HG02970 (cell line): Measurements from ENCODE around the gene DNAJA3.

Source experiments
- ATAC-seq: cut with Tn5 transposase; IDR thresholded peaks from one replicate; pipeline ENCODE4 v1.9.1; 2021; ENCODE audit warnings: mild to moderate bottlenecking, moderate library complexity, moderate number of reproducible peaks; ENCODE audit not compliant: unreplicated experiment, low FRiP score

The DNAJA3 gene

GRCh38 chr16:4425378-4426020, at the start of gene DNAJA3:
Gene DNAJA3, plus strand, starts transcription at chr16:4425868. Its CDS starts 14 bp downstream, at chr16:4425882.
- peak; percentile 88 for ATAC-seq

GRCh38 chr16:4376126-4376892, 49.4 kb upstream of the DNAJA3 start:
- no peak for ATAC-seq

GRCh38 chr16:4376893-4377572, 48.6 kb upstream of the DNAJA3 start:
- no peak for ATAC-seq

GRCh38 chr16:4377573-4378154, 48.0 kb upstream of the DNAJA3 start:
- ATAC-seq = no peak

GRCh38 chr16:4378161-4378666, 47.5 kb upstream of the DNAJA3 start:
- no peak for ATAC-seq

- no peak for ATAC-seq
These were observed 46.5 kb upstream of the DNAJA3 start for GRCh38 chr16:4378999-4379690.

GRCh38 chr16:4380119-4381063, 45.3 kb upstream of the DNAJA3 start:
- no peak for ATAC-seq

GRCh38 chr16:4381072-4381934, 44.4 kb upstream of the DNAJA3 start:
- ATAC-seq = no peak

GRCh38 chr16:4381935-4382794, 43.5 kb upstream of the DNAJA3 start:
- no peak for ATAC-seq

- ATAC-seq = no peak
These were observed 42.8 kb upstream of the DNAJA3 start for GRCh38 chr16:4382795-4383357.

- no peak for ATAC-seq
These were observed 41.9 kb upstream of the DNAJA3 start for GRCh38 chr16:4383591-4384444.

- no peak for ATAC-seq
These were observed 41.1 kb upstream of the DNAJA3 start for GRCh38 chr16:4384509-4384942.

- ATAC-seq = no peak
These were observed 40.4 kb upstream of the DNAJA3 start for GRCh38 chr16:4385066-4385788.

- ATAC-seq = no peak
These were observed 39.7 kb upstream of the DNAJA3 start for GRCh38 chr16:4385789-4386450.

GRCh38 chr16:4386451-4386805, 39.2 kb upstream of the DNAJA3 start:
- ATAC-seq = no peak
